SK-N-SH treated with all-trans-retinoic acid at 6 μM for 48 hours (cell line): ENCODE data around the gene TMC4.
"Not testable (repeated sequence)": the region's sequence is repeated elsewhere in the genome, so short reads cannot be mapped to it uniquely, and the experiment has no call there.

Source experiments
- CSDC2 ChIP-seq: fragments of 250-450 bp; sonication (Bioruptor Pico); IDR thresholded peaks from 2 replicates; pipeline ENCODE4 v1.5.0; 2020; ENCODE audit warnings: mild to moderate bottlenecking, moderate library complexity
- ESRRG ChIP-seq: fragments of 250-450 bp; sonication (Bioruptor Pico); IDR thresholded peaks from 2 replicates; pipeline ENCODE4 v1.6.1; 2021; ENCODE audit warnings: mild to moderate bottlenecking
- GLIS3 ChIP-seq: fragments of 250-450 bp; sonication (Bioruptor Pico); IDR thresholded peaks from 2 replicates; pipeline ENCODE4 v1.5.0; 2020; ENCODE audit warnings: mild to moderate bottlenecking, moderate library complexity
- PPARA ChIP-seq: fragments of 250-450 bp; sonication (Bioruptor Pico); IDR thresholded peaks from 2 replicates; pipeline ENCODE4 v1.5.0; 2020; ENCODE audit warnings: mild to moderate bottlenecking, borderline replicate concordance
- RARB ChIP-seq: fragments of 250-450 bp; sonication (Bioruptor Pico); IDR thresholded peaks from 2 replicates; pipeline ENCODE4 v1.8.0; 2021; ENCODE audit warnings: mild to moderate bottlenecking, moderate library complexity
- SNAI2 ChIP-seq: fragments of 250-450 bp; sonication (Bioruptor Pico); IDR thresholded peaks from 2 replicates; pipeline ENCODE4 v1.5.0; 2020; ENCODE audit warnings: mild to moderate bottlenecking, moderate library complexity
- ZC3H10 ChIP-seq: fragments of 250-450 bp; sonication (Bioruptor Pico); IDR thresholded peaks from 2 replicates; pipeline ENCODE4 v1.5.1; 2021; ENCODE audit warnings: mild to moderate bottlenecking, moderate library complexity
- ZFP3 ChIP-seq: fragments of 250-450 bp; sonication (Bioruptor Pico); IDR thresholded peaks from 2 replicates; pipeline ENCODE4 v1.5.0; 2020; ENCODE audit warnings: mild to moderate bottlenecking, moderate library complexity
- TF ChIP-seq, protein P1 (sequence below): fragments of 250-450 bp; sonication (Bioruptor Pico); IDR thresholded peaks from 2 replicates; pipeline ENCODE4 v1.8.0; 2020; ENCODE audit warnings: mild to moderate bottlenecking, moderate library complexity, borderline replicate concordance
- TF ChIP-seq, protein P2 (sequence below): fragments of 250-450 bp; sonication (Bioruptor Pico); IDR thresholded peaks from 2 replicates; pipeline ENCODE4 v1.5.0; 2020; ENCODE audit warnings: mild to moderate bottlenecking, moderate library complexity
- TF ChIP-seq, protein P3 (sequence below): fragments of 250-450 bp; sonication (Bioruptor Pico); IDR thresholded peaks from 2 replicates; pipeline ENCODE4 v1.5.1; 2021; ENCODE audit warnings: mild to moderate bottlenecking, moderate library complexity

DNA sequence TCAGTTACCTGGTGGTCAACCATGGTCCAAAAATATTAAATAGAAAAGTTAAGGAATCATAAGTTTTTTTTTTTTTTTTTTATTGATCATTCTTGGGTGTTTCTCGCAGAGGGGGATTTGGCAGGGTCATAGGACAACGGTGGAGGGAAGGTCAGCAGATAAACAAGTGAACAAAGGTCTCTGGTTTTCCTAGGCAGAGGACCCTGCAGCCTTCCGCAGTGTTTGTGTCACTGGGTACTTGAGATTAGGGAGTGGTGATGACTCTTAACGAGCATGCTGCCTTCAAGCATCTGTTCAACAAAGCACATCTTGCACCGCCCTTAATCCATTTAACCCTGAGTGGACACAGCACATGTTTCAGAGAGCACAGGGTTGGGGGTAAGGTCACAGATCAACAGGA lies 41.3 kb upstream of the TMC4 start:
- not testable (repeated sequence) for TF ChIP-seq ESRRG (CRISPR knock-in tag); SNAI2 (CRISPR knock-in tag); RARB (CRISPR knock-in tag); ZFP3 (CRISPR knock-in tag); CSDC2 (CRISPR knock-in tag); PPARA; ZC3H10 (CRISPR knock-in tag); GLIS3 (CRISPR knock-in tag)
- TF ChIP-seq, protein P1, sequence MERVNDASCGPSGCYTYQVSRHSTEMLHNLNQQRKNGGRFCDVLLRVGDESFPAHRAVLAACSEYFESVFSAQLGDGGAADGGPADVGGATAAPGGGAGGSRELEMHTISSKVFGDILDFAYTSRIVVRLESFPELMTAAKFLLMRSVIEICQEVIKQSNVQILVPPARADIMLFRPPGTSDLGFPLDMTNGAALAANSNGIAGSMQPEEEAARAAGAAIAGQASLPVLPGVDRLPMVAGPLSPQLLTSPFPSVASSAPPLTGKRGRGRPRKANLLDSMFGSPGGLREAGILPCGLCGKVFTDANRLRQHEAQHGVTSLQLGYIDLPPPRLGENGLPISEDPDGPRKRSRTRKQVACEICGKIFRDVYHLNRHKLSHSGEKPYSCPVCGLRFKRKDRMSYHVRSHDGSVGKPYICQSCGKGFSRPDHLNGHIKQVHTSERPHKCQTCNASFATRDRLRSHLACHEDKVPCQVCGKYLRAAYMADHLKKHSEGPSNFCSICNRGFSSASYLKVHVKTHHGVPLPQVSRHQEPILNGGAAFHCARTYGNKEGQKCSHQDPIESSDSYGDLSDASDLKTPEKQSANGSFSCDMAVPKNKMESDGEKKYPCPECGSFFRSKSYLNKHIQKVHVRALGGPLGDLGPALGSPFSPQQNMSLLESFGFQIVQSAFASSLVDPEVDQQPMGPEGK (CRISPR knock-in tag), result not testable (repeated sequence)
- TF ChIP-seq, protein P2, sequence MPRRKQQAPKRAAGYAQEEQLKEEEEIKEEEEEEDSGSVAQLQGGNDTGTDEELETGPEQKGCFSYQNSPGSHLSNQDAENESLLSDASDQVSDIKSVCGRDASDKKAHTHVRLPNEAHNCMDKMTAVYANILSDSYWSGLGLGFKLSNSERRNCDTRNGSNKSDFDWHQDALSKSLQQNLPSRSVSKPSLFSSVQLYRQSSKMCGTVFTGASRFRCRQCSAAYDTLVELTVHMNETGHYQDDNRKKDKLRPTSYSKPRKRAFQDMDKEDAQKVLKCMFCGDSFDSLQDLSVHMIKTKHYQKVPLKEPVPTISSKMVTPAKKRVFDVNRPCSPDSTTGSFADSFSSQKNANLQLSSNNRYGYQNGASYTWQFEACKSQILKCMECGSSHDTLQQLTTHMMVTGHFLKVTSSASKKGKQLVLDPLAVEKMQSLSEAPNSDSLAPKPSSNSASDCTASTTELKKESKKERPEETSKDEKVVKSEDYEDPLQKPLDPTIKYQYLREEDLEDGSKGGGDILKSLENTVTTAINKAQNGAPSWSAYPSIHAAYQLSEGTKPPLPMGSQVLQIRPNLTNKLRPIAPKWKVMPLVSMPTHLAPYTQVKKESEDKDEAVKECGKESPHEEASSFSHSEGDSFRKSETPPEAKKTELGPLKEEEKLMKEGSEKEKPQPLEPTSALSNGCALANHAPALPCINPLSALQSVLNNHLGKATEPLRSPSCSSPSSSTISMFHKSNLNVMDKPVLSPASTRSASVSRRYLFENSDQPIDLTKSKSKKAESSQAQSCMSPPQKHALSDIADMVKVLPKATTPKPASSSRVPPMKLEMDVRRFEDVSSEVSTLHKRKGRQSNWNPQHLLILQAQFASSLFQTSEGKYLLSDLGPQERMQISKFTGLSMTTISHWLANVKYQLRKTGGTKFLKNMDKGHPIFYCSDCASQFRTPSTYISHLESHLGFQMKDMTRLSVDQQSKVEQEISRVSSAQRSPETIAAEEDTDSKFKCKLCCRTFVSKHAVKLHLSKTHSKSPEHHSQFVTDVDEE, result not testable (repeated sequence)
- TF ChIP-seq, protein P3, sequence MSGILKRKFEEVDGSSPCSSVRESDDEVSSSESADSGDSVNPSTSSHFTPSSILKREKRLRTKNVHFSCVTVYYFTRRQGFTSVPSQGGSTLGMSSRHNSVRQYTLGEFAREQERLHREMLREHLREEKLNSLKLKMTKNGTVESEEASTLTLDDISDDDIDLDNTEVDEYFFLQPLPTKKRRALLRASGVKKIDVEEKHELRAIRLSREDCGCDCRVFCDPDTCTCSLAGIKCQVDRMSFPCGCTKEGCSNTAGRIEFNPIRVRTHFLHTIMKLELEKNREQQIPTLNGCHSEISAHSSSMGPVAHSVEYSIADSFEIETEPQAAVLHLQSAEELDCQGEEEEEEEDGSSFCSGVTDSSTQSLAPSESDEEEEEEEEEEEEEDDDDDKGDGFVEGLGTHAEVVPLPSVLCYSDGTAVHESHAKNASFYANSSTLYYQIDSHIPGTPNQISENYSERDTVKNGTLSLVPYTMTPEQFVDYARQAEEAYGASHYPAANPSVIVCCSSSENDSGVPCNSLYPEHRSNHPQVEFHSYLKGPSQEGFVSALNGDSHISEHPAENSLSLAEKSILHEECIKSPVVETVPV (CRISPR knock-in tag), result not testable (repeated sequence)
